Mucosa of descending colon (tissue), 3 donors: ENCODE data around the gene TEX44. TPM values are rescaled to one million over a fixed set of nuclear protein-coding genes. Genes with fewer than 3 reads are reported as not detected.

Experiments used
- ATAC-seq: fragments of 200-7000 bp; cut with Tn5 transposase; one replicate; pipeline ENCODE4 v1.9.1; 2020; ENCODE audit warnings: mild to moderate bottlenecking, moderate library complexity
- DNase-seq, 3 donors: peaks; one replicate each; pipeline ENCODE4 v3.0.0-alpha.2; 2020
- H3K36me3 ChIP-seq: fragments of 200-600 bp; one replicate; pipeline ENCODE4 v1.8.0; 2021; ENCODE audit warnings: low read depth, mild to moderate bottlenecking
- H3K4me1 ChIP-seq: fragments of 200-600 bp; one replicate; pipeline ENCODE4 v1.8.0; 2021; ENCODE audit warnings: low read depth, mild to moderate bottlenecking
- H3K4me3 ChIP-seq: fragments of 200-600 bp; one replicate; pipeline ENCODE4 v1.8.0; 2021; ENCODE audit warnings: mild to moderate bottlenecking
- H3K9me3 ChIP-seq: fragments of 200-600 bp; one replicate; pipeline ENCODE4 v1.8.0; 2021; ENCODE audit warnings: mild to moderate bottlenecking
- intact Hi-C, 2 donors: fragments of 100-400 bp; cut with DNase I in 1 of 2; cut with micrococcal nuclease in 1 of 2; formaldehyde crosslinking; loops; one replicate each; pipeline versions ENCODE4 v1.11.0 to v1.11.1; 2022; cut with DNase I, micrococcal nuclease
- long read RNA-seq, 2 donors: library from polyadenylated mRNA; unstranded; transcript quantifications; one replicate each; pipeline ENCODE4 v2.0.0, GENCODE V29; 2019 to 2021
- total RNA-seq, 3 donors: library from RNA; stranded (reverse); fragmentation: NEBNext Ultra II Directional in 2 of 3; extraction: Animal tissue kit (Norgen Biotek cat#: 25700) in 2 of 3; gene quantifications; one replicate each; pipeline versions ENCODE4 v1.2.1 to v1.2.4, GENCODE V29; 2021 to 2023
- TF ChIP-seq, protein P1 (sequence below): fragments of 200-600 bp; IDR thresholded peaks from one replicate; pipeline ENCODE4 v1.8.0; 2022; ENCODE audit warnings: antibody characterized with exemption, mild to moderate bottlenecking
- donor health status: DM: no; HTN: no; CAD: no; lungs with moderate emphysema.
- donor health status: DM: no; HTN: no; CAD: no.
- donor health status: DM: no; HTN: yes; CAD: no.

The TEX44 gene
- not detected for total RNA-seq
- long read RNA-seq, donor 1, result 0 reads
- long read RNA-seq, donor 2, result 0 reads

DNA sequence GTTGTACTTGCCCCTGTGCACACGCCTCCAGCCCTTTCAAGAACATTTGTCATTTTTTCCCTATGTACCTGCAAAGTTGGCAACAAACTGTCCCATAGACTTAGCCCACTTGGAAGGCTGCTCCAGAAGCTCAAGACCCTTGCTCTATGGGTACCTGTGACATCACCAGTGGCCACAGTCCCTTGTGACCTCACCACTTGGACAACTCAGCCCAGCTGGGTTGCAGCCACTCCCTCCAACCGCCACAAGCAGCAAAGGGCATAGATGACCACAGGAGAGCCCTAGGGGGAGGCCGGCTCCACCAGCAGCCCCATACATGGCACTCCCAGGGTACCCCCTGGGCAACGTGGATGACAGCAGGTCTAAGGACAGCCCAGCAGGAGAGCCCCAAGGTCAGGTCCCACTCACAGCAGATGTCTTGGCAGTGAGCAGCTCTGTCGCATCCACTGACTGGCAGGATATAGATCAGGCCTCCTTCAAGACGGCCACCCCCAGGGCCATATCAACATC, at the start of gene TEX44:
TSS of gene TEX44 (plus strand) at position 229 of the 510 bp plus-strand sequence. CDS start at position 317, 88 bp downstream.
- H3K4me1 ChIP-seq, result no peaks in the 10 kb centered on the region
- H3K36me3 ChIP-seq, result no peaks in the 10 kb centered on the region
- TF ChIP-seq, protein P1, sequence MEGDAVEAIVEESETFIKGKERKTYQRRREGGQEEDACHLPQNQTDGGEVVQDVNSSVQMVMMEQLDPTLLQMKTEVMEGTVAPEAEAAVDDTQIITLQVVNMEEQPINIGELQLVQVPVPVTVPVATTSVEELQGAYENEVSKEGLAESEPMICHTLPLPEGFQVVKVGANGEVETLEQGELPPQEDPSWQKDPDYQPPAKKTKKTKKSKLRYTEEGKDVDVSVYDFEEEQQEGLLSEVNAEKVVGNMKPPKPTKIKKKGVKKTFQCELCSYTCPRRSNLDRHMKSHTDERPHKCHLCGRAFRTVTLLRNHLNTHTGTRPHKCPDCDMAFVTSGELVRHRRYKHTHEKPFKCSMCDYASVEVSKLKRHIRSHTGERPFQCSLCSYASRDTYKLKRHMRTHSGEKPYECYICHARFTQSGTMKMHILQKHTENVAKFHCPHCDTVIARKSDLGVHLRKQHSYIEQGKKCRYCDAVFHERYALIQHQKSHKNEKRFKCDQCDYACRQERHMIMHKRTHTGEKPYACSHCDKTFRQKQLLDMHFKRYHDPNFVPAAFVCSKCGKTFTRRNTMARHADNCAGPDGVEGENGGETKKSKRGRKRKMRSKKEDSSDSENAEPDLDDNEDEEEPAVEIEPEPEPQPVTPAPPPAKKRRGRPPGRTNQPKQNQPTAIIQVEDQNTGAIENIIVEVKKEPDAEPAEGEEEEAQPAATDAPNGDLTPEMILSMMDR, result no peak
- H3K4me3 ChIP-seq, result no peak within 1 kb of the TSS
- ATAC-seq (no peak), DNase-seq (no peak)
- intact Hi-C loops, result no loop called here
- H3K9me3 ChIP-seq, result no peaks in the 10 kb centered on the region

DNA sequence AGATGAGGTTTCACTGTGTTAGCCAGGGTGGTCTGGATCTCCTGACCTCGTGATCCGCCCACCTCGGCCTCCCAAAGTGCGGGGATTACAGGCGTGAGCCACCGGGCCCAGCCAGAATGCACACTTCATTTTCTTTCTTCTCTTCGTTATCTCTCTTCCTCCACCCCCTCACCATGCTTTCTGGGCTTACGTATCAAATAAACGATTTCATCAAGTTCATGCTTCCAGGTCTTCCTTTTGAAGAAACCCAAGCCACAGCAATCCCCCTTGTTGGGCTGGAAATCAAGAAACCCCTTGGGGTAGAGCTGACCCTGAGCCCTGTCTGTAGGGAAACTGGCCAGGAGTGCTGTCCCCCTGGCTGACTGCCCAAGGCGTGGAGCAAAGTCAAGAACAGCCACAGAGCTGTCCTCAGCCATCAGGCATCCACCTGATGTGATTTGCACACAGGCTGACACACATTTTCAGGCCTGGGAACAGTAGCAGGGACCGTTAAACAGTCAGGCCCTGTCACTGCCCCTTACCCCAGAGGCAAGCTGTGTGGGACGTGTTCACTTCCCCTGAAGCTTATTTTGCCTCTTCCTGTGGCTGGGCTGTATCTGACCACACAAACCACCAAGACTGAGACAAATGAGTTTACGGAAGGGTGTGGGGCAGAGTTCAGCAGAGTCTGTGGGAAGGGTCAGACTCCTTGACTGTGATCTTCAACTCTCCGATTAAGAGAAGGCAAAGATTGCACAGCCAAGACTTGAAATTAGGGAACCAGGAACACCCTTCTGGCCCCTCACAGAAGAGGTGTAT, 47.4 kb upstream of the TEX44 start:
- DNase-seq, result peak in 2 of 3 donors; percentile 42 to 61
- TF ChIP-seq, protein P1, result no peak
- peak; percentile 86 for ATAC-seq
- Histone ChIP-seq H3K4me3 (no peak overlapping the region), H3K9me3 (peaks cover 4% of the 10 kb centered on the region), H3K4me1 (no peaks in the 10 kb centered on the region), H3K36me3 (no peaks in the 10 kb centered on the region)
- intact Hi-C loops, result no loop called here

DNA sequence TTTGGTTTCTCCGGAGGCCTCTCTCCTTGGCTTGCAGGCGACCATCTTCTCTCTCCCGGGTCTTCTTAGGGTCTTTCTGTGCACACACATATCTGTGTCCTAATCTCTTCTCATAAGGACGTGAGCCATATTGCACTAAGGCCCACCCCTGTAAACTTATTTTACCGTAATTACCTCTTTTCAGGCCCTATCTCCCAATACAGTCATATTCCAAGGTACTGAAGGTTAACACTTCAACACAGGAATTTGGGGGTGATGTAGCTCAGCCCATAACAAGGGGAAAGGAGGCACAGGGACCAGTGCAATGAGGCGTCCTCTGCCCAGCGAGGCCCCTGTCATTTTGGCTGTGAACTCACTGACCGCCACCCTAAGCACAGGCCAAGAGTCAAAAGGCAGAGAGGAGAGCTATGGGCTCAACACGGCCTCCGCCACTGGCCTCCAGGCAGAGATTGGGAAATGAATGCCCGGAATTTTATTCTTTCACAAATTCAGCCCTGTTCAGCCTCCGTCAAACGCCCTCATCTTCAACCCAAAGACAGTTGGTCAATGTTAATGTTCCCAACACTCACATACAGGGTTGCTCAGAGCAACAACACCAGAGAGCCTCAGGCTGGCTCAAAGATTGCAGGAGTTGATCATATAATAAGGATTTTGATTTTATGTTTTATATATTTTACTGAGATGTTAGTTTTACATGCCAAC, 46.5 kb upstream of the TEX44 start:
- Histone ChIP-seq H3K9me3 (peaks cover 4% of the 10 kb centered on the region), H3K4me3 (no peak overlapping the region), H3K4me1 (no peaks in the 10 kb centered on the region), H3K36me3 (no peaks in the 10 kb centered on the region)
- DNase-seq, result no peak
- TF ChIP-seq, protein P1, result no peak
- no peak for ATAC-seq
- intact Hi-C loops, result no loop called here

DNA sequence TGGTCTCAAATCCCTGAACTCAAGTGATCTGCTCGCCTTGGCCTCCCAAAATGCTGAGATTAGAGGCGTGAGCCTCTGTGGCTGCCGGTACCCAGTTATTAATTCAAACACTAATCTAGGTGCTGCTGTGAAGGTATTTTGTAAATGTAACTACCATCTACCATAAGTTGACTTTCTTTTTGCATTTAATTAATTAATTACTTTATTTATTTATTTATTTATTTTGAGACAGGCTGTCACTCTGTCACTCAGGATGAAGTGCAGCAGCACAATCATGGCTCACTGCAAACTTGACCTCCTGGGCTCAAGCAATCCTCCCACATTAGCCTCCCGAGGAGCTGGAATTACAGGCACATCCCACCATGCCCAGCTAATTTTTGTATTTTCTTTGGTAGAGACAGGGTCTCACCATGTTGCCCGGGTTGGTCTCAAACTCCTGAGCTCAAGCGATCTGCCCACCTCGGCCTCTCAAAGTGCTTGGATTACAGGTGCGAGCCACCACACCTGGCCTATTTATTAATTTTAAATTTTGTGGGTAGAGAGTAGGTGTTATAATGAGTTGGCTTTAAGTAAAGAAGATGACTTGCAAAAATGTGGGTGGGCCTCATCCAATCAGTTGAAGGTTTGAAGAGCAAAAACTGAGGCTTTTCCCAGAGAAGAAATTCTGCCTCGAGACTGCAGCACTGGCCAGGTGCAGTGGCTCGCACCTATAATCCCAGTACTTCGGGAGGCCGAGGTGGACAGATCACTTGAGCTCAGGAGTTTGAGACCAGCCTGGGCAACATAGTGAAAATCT, 45.2 kb upstream of the TEX44 start:
- no peaks in the 10 kb centered on the region for H3K36me3 ChIP-seq
- no peak overlapping the region for H3K4me3 ChIP-seq
- intact Hi-C loops, result no loop called here
- no peak for DNase-seq
- no peak for ATAC-seq
- peaks cover 6% of the 10 kb centered on the region for H3K9me3 ChIP-seq
- TF ChIP-seq, protein P1, result no peak
- H3K4me1 ChIP-seq, result no peaks in the 10 kb centered on the region

DNA sequence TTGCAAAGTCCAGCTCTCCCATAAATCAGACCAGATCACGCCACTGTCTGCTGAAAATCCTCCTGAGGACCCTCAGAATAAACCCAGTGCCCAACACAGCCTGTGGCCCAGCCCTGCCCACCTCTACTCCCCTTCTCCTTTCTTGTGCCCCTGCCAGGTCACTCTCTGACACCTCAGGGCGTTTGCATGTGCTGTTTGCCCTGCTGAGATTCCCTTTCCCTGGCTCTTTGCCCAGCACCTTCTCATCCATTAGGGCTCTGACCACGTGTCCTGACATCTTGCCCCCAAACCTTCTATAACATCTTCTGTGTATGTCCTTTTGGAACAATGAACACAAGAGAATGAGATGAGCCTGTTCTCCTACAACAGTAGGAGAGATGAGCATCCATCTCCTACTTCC, 43.9 kb upstream of the TEX44 start:
- TF ChIP-seq, protein P1, result no peak
- DNase-seq (no peak), ATAC-seq (no peak)
- Histone ChIP-seq H3K4me1 (no peaks in the 10 kb centered on the region), H3K4me3 (no peak overlapping the region), H3K9me3 (peaks cover 7% of the 10 kb centered on the region), H3K36me3 (no peaks in the 10 kb centered on the region)
- intact Hi-C loops, result no loop called here
